HG02588 (cell line): ENCODE results near the gene GTSE1.
"Not testable (repeated sequence)": the region's sequence is repeated elsewhere in the genome, so short reads cannot be mapped to it uniquely, and the experiment has no call there.

Experiments
- ATAC-seq: cut with Tn5 transposase; IDR thresholded peaks from one replicate; pipeline ENCODE4 v1.9.1; 2021; ENCODE audit warnings: mild to moderate bottlenecking, moderate library complexity; ENCODE audit not compliant: unreplicated experiment

Gene GTSE1

DNA sequence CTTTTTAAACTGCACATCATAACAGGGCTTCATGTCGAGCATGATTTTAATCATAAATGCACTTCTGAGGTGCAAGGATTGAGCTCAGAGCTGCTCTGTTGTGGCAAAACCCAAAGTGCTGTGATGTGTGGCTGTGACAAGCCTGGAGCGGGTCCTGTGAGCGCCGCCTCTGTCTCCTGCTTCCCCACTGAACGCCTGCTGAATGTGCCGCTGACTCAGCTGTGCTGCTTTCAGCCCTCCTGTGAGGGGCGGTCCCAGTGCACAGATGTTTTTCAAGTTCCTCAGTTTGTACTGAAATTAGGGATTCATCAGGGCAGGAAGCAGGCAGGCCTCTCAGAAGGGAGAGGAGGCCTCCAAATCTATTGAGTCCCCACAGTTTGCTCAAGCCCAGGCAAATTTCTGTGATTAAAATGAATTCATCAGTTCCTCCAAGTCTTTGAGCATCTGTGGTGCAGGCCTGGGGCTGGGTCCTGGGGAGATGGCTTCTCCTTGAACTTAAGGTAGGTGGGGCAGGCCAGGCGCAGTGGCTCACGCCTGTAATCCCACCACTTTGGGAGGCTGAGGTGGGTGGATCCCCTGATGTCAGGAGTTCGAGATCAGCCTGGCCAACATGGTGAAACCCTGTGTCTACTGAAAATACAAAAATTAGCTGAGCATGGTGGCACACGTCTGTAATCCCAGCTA, 3.0 kb upstream of the GTSE1 start:
- ATAC-seq, result no peak

DNA sequence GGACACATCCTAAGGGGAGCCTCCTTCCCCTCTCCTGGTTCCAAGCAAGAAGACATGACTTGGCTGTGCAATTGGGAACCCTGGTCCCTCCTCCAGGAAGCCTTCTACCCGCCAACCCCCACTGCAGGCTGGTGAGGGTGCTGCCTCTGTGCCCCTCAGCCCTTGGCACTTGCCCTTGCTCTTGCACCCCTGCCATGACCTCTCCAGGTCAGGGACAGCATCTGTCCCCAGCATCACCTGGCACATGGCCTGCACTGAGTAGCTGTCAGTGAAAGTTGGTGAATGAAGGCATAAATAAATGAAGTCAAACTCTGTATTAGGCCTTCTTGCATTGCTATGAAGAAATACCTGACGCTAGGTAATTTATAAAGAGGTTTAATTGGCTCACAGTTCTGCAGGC, 1.9 kb upstream of the GTSE1 start:
- no peak for ATAC-seq

DNA sequence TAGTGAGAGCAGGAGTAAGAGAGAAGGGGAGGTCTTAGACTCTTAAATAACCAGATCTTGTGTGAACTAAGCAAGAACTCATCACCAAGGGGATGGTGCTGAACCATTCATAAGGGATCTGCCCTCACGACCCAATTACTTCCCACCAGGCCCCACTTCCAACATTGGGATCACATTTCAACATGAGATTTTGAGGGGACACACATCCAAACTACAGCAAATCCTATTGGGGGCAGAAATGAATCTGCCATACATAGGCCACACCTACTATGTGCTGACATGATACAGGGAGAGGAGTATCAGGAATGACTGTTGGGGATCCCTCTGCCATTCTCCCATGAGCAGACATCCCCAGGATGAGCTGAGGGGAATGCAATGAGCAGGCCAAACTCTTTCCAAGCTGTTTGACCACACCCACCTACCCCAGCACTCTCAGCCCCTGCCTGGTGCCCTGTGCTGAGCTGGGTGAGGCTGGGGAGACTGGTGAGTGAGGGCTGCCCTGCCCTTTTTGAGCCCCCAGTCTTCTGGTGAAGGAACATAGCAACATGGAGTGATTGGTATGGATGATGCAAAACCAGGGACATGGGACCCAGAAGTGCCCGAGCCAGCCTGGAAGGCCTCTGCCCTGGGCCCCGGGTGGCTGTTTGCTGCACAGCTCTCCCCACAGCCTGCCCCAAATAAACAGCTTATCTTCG, 1.2 kb upstream of the GTSE1 start:
- no peak for ATAC-seq

DNA sequence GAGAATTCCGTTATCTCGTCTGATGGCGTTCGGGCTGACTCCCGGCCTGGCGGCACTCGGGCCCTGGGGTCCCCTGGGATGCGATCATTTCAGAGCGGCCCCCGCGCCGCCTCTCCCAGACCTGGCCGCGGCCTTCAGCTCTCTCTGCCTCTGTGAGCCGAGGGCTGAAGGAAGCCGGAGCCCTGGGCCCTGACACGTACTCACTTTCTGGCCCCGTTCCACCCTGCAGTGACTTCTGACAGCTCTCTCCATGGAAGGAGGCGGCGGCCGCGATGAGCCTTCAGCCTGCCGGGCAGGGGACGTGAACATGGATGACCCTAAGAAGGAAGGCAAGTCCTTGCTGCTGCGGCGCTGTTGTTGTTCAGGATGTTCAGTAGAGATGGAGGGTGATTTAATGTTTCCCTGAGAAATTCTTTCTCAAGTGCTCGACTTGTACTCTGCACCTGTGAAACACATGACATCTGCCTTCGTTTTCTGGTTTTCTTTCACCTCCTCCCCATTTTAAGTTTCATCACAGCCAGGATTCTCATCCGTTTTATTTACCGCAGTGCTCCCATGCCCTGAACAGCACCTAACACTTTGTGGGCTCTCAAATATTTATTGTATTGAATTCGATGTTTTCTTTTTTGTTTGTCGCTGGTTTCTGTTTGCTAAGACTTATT, 612 bp downstream of the GTSE1 start:
- peak; percentile 4 for ATAC-seq

DNA sequence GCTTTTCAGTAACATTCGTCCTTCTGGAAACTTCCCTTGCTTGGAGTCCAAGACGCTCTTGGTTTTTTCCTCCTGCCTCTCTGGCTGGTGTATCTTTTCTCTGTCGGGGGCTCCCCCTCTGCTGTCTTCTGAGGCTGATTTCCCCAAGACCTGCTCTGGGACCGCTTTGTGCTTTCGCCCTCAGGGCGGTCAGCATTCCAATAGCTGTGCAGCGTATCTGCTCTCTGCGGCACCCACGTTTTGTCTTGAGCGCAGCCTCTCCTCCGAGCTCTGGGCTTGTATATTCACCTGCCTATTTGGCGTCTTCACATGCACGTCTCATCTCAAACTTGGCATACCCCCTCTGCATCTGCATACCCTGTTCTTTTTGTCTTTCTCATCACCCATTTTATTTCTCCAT, 2.4 kb downstream of the GTSE1 start:
- no peak for ATAC-seq

DNA sequence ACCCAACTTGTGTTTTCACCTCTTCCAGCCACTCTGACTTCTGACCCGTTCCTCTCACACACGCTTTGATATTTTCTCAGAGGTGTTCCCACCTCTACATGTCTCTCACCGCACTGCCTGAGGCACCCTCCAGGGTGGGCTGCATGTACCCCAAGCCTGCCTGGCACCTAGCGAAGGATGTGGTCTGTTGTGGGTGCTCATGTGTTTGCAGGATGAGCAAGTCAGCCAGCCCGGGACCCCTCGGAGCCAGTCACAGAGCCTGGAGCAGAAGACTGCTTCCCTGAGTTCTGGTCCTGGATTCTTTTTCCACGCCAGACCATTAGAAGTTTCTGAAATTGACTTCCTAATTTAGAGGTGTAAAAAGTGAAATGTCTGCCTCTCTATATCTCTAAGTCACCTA, 3.8 kb downstream of the GTSE1 start:
- no peak for ATAC-seq

DNA sequence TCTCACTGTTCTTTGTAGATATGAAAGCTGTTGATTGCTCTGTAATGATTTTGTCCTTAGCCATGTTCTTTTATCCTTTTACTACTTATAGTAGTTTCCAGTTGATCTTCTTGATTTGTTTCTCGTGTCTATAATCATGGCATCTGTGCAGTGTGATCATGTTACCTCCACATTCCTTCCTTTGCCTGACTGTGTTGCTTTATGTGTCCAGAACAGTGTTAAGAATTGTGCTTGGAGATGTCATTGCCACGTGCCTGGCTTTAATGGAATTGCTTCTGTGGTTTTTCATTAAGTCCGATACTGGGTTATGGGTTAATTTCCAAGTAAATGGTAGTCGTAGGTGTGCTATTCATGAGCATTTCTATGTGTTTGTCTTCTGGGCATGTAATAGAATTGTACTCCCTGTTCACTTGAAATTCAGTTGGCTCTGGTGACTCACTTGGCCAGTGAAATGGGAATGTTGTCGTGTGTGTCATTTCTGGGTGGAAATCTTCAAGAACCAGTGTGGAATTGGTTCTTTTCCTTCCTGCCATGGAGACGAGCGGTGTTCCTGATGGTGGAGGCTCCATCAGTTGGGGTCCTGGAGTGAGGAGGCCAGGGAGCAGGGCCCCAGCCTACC, 6.8 kb downstream of the GTSE1 start:
- no peak for ATAC-seq

DNA sequence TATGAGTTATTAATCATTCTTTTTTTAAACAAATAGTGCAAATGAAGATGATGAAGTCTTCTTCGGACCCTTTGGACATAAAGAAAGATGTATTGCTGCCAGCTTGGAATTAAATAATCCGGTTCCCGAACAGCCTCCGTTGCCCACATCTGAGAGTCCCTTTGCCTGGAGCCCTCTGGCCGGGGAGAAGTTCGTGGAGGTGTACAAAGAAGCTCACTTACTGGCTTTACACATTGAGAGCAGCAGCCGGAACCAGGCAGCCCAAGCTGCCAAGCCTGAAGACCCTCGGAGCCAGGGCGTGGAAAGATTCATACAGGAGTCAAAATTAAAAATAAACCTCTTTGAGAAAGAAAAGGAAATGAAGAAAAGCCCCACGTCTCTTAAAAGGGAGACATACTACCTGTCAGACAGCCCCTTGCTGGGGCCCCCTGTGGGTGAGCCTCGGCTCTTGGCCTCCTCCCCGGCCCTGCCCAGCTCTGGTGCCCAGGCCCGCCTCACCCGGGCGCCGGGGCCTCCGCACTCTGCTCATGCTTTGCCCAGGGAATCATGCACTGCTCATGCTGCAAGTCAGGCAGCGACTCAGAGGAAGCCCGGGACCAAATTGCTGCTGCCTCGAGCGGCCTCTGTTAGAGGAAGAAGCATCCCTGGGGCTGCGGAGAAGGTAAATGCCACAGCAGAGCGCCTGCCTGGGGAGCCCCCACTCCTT, 11.8 kb downstream of the GTSE1 start:
- no peak for ATAC-seq

DNA sequence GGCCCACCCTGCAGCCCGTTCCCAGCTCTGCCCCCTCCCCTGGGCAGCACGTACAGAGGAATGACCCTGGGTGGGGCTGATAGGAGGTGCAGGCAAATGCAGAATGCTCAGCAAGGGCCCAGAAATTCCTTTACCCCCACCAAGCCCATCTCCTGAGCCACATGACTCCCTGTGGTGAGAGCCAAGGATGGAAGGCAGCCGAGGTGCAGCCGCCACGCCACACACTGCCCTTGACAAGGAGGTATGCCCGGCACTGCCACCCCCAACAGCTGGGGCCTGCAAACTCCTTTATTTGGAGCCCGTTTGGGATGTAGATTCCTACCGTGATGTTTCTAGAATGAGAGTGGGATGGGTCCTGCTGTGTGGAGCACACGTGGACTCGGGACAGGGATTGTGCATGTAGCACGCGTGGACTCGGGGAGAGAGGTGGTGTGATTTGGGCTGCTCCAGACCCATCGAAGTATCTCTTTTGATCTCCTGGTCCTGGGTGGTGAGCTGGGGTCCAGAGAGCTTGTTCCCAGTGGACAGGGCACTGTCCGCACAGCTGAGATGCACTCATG, 12.9 kb downstream of the GTSE1 start:
- no peak for ATAC-seq

DNA sequence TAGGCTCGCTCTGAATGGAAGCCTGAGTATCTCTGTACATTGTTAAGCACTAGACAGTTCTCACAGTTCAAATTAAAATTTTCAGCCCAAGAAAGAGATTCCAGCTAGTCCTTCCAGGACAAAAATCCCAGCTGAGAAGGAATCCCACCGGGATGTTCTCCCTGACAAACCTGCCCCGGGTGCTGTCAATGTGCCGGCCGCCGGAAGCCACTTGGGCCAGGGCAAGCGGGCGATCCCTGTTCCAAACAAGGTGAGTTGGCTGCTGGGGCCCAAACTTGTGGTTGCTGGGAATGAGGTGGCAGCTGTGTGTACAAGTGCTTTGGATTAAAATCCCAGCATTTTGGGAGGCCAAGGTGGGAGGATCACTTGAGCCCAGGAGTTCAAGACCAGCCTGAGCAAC, 15.4 kb downstream of the GTSE1 start:
- ATAC-seq, result no peak

DNA sequence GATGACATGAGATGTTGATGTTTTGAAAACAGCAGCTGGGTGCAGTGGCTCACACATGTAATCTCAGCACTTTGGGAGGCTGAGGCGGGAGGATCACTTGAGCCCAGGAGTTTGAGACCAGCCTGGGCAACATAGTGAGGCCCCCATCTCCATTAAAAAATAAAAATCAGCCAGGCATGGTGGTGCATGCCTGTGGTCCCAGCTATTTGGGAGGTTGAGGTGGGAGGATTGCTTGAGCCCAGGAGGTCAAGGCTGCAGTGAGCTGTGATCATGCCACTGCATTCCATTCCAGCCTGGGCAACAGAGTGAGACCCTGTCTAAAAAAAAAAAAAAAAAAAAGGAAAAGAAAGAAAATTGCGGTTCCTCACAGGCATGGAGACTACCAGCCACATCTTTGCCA, 16.2 kb downstream of the GTSE1 start:
- ATAC-seq, result not testable (repeated sequence)

DNA sequence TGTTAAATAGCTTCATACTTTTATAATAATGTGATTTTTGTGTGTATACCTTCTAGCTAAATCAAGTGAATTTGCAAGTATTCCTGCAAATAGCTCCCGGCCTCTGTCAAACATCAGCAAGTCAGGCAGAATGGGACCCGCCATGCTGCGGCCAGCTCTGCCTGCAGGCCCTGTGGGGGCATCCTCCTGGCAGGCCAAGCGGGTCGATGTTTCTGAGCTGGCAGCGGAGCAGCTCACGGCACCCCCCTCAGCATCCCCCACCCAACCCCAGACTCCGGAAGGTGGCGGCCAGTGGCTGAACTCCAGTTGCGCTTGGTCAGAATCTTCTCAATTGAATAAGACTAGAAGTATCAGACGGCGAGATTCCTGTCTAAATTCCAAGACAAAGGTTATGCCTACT, 19.3 kb downstream of the GTSE1 start:
- ATAC-seq, result no peak

DNA sequence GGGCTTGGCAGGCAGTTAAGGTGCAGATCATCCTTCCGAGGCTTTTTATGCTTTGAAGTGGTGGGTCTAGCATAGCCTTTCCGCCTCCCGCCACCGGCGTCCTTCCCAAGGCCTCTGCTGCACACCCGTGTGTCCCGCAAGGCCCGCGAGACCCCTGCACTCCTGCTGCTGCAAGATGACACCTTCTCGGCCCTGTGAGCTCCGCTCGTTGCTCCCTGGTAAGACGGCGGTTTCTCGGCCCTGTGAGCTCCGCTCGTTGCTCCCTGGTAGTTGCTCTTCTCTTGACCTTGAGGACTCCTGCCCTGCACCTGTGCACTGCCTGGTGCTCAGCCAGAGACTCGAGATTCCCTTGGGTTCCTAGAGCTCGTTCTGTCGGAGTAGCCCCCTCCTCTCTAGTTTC, 21.0 kb downstream of the GTSE1 start:
- ATAC-seq, result no peak

DNA sequence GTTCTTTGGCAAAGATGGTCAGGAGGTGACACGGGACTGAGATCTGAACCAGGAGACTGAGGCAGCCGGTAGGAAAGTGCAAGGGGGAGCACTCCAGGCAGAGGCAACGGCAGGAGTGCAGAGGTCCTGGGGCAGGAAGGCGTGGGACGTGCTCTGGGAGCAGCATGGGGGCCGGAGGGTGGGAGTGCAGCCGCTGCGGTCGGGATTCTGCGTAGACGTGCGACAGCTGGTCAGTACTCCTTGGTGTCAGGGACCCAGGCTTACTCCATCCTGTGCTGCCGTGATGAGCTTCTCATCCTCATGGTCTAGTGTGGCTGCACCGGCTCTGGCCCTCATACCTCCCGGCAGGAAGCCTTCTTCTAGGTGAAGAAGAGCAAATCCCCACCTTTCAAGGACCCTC, 21.9 kb downstream of the GTSE1 start:
- no peak for ATAC-seq

DNA sequence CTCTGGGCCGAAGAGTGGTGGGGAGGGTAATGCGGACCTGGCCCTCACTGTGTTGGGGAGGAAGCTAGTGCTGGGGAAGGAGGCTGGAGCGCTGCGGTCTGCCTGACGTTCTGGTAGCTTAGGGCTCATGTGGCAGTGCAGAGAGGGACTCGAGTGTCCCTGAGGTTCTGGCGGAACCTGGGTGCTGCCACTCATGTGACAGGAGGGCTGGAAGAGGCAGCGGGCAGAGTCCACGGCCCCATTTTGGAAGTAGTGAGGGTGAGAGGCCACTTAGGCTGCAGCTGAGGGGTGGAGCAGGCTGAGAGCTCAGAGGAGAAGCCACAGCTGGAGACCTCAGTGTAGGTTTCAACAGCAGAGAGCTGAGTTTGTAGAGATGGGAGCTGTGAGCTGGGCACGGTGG, 22.6 kb downstream of the GTSE1 start:
- no peak for ATAC-seq

DNA sequence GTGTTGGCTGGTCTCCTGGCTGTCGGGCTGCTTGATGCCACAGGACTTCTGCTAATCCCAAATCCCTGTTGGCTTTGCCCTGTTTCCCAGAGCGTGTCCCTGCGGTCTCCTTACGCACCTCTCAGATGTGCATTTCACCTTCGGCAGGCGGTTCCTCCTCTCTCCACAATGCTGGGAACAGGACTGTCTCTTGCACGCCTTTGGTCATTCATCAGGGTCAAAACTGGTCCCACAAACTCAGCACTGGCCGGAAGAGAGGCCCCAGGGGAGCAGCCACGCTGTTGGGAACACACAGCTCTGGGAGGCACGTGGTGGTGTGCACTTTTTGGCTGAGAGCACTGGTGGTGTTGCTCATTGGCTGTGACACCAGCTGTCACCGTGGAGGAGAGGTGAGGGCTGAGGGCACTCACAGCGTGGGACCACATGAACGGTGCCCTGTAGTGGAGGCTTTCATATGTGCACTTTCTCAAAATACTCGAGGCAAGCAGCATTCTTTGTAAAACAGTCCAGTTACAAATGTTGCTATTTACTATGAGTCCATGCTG, 23.6 kb downstream of the GTSE1 start:
- ATAC-seq, result no peak

DNA sequence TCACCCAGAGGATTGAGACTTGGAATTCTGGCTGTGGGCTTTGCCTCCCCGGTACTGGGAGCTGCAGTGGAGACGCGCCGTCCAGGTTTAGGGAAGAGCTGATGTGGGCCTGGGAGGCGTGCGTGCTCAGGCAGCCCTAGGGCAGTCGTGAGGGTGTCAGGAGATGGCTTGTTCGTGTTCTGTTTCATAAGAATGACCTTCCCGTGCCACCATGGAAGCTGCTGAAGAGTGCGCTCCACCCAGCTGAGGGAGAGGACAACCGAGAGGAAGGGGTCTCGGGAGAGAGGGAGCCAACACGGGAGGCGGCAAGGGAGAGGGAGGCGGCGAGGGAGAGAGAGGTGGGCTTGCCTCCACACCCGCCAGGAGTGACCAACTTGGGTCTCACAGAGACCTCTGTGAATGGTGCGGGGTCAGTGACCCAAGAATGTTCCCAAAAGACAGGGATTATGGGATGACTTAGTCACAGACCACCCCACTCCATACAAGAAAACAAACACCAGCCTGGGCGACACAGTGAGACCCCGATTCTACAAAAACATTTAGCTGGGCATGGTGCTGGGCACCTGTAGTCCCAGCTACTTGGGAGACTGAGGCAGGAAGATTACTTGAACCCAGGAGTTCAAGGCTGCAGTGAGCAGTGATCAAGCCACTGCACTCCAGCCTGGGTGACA, 24.2 kb downstream of the GTSE1 start:
- no peak for ATAC-seq

DNA sequence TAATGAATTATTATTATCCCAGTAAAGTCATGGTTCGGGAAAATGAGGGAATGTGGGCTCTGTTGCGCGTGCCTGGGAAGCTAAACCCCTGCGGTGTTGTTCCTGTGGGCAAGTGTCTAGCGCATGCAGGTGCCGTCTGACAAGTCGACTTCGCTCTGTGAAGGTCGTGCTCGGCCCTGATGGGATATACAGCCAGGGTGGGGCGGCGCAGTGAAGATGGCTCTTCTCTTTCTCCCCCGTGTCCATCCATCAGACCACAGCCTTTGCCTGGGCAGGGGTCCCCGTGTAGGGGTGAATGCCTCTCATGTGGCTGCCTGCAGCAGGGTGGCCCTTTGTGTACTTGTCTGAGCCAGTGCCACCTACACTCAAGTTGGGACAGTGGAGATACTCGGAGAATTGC, 26.0 kb downstream of the GTSE1 start:
- ATAC-seq, result no peak

DNA sequence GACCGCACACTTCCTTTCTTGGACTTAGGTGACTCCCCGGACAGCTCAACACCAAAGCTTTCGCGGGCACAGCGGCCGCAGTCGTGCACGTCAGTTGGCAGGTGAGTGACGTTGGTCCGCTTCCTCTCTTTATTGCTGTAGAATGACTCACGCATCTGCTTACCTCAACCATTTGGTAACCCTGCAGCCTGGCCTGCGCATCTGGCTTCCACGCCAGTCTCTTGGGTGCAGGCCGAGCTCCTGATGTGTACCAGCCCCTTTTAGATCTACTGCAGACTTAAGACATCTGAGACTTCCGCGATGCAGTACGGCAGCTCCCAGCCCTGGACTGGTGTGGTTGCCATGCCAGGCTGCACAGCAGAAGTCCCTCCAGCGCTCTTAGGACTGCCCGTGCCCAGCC, 26.5 kb downstream of the GTSE1 start:
- ATAC-seq, result no peak

DNA sequence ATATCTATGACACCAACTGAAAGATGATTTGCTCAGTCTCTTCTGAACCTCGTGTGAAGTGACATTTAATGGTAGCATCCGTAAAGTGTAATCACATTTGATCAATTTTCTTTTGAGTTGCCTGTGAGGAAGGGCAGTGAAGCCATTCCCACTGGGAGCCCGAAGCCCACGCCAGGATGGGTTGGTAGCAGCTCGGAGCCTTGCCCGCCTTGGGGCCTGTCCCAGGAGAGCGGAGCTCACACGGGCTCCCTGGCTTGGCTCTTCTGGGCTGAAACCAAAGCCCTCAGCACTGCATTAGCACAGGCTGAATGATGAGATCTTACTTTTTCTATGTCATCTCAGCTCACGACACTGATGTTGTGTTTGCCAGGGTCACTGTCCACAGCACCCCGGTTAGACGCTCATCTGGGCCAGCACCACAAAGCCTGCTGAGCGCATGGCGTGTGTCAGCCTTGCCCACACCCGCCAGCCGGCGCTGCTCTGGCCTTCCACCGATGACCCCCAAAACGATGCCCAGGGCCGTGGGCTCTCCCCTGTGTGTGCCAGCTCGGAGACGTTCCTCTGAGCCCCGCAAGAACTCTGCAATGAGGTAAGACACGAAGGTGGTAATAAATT, 29.5 kb downstream of the GTSE1 start:
- ATAC-seq, result no peak
